ENCODE results near the gene EOLA1. TPM values are rescaled to one million over a fixed set of nuclear protein-coding genes. Genes with fewer than 3 reads are reported as not detected.
"Not testable (repeated sequence)": the region's sequence is repeated elsewhere in the genome, so short reads cannot be mapped to it uniquely, and the experiment has no call there.

EOLA1 gene
- total RNA-seq, 1 experiment from 2014 or later, result 9.0 TPM

- Histone ChIP-seq H3K27me3 (ENCODE audit: insufficient read depth, low read length) (no peaks in the 10 kb centered on the region), H2AFZ (ENCODE audit: low read depth, low read length, poor library complexity, severe bottlenecking) (no peak overlapping the region), H3K4me3 (replicated peaks in 1 of 2; ENCODE audit: low read depth in 1 of 2, low read length in 2 of 2) (no peak overlapping the region), H3K9me3 (ENCODE audit: control insufficient read depth in 1 of 2, insufficient read depth in 1 of 2, low read depth in 1 of 2, low read length in 2 of 2) (no peaks in the 10 kb centered on the region), H3K4me1 (ENCODE audit: control insufficient read depth in 1 of 2, insufficient read depth in 2 of 2, low read length in 2 of 2) (peaks cover 7 to 26% of the 10 kb centered on the region in 2 experiments), H3K9me2 (ENCODE audit: insufficient read depth) (no peaks in the 10 kb centered on the region), H3K27ac (ENCODE audit: low read depth, low read length) (no peak overlapping the region), H3K36me3 (ENCODE audit: control insufficient read depth in 1 of 2, insufficient read depth in 2 of 2, low read length in 2 of 2) (0 out of 4 replicates have a peak, but pooled peaks cover 1 to 2% of the 10 kb centered on the region in 2 experiments), H3K79me2 (ENCODE audit: insufficient read depth, low read length) (peaks cover 4% of the 10 kb centered on the region; the same call in 1 of the 2 replicates), H4K20me1 (ENCODE audit: insufficient read depth) (no peaks in the 10 kb centered on the region), H3K4me2 (ENCODE audit: low read length) (no peak overlapping the region), H3K9ac (ENCODE audit: low read length) (no peak overlapping the region)
- ChIA-PET POLR2A (no interaction called here), CTCF (no interaction called here), RAD21 (ENCODE audit: low non-redundant PET in 1 of 2, low total read pairs in 2 of 2, uncharacterized antibody in 2 of 2, unreplicated experiment in 2 of 2) (no interaction called here)
- TF ChIP-seq CBX3 (IDR thresholded peaks at IDR 0.05; ENCODE audit: low read depth), result no peak
- TF ChIP-seq, protein P1, sequence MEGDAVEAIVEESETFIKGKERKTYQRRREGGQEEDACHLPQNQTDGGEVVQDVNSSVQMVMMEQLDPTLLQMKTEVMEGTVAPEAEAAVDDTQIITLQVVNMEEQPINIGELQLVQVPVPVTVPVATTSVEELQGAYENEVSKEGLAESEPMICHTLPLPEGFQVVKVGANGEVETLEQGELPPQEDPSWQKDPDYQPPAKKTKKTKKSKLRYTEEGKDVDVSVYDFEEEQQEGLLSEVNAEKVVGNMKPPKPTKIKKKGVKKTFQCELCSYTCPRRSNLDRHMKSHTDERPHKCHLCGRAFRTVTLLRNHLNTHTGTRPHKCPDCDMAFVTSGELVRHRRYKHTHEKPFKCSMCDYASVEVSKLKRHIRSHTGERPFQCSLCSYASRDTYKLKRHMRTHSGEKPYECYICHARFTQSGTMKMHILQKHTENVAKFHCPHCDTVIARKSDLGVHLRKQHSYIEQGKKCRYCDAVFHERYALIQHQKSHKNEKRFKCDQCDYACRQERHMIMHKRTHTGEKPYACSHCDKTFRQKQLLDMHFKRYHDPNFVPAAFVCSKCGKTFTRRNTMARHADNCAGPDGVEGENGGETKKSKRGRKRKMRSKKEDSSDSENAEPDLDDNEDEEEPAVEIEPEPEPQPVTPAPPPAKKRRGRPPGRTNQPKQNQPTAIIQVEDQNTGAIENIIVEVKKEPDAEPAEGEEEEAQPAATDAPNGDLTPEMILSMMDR (IDR thresholded peaks at IDR 0.05 in 2 of 3, conservative IDR thresholded peaks at IDR 0.05 in 1 of 3; ENCODE audit: borderline replicate concordance in 1 of 3, insufficient read depth in 1 of 3, low read depth in 2 of 3, low read length in 2 of 3), result no peak
- no peak for TF ChIP-seq RAD21 (IDR thresholded peaks at IDR 0.05; ENCODE audit: low read depth)
- TF ChIP-seq ELF1 (IDR thresholded peaks at IDR 0.05; ENCODE audit: borderline replicate concordance, low read depth), result no peak
- TF ChIP-seq ATF3 (IDR thresholded peaks at IDR 0.05), result no peak
- TF ChIP-seq, protein P2, sequence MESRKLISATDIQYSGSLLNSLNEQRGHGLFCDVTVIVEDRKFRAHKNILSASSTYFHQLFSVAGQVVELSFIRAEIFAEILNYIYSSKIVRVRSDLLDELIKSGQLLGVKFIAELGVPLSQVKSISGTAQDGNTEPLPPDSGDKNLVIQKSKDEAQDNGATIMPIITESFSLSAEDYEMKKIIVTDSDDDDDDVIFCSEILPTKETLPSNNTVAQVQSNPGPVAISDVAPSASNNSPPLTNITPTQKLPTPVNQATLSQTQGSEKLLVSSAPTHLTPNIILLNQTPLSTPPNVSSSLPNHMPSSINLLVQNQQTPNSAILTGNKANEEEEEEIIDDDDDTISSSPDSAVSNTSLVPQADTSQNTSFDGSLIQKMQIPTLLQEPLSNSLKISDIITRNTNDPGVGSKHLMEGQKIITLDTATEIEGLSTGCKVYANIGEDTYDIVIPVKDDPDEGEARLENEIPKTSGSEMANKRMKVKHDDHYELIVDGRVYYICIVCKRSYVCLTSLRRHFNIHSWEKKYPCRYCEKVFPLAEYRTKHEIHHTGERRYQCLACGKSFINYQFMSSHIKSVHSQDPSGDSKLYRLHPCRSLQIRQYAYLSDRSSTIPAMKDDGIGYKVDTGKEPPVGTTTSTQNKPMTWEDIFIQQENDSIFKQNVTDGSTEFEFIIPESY (IDR thresholded peaks at IDR 0.05; ENCODE audit: extremely low read depth, insufficient replicate concordance, low read length), result no peak
- no peak for TF ChIP-seq EGR1 (IDR thresholded peaks at IDR 0.05; ENCODE audit: low read depth)
- TF ChIP-seq EZH2 (IDR thresholded peaks at IDR 0.05), result no peak
- no peak for TF ChIP-seq EZH2phosphoT487 (IDR thresholded peaks at IDR 0.05; ENCODE audit: borderline replicate concordance)
- no peak for TF ChIP-seq SIN3A (IDR thresholded peaks at IDR 0.05; ENCODE audit: low read depth)
- TF ChIP-seq POLR2AphosphoS5 (IDR thresholded peaks at IDR 0.05; ENCODE audit: low read depth, low read length), result no peak
- no peak for TF ChIP-seq YY1 (IDR thresholded peaks at IDR 0.05; ENCODE audit: extremely low read depth, insufficient replicate concordance, low read depth, low read length)
- no peak for TF ChIP-seq SRF (IDR thresholded peaks at IDR 0.05; ENCODE audit: low read depth)
- TF ChIP-seq FOSL1 (IDR thresholded peaks at IDR 0.05; ENCODE audit: low read depth), result no peak
- TF ChIP-seq CEBPB (IDR thresholded peaks at IDR 0.05; ENCODE audit: low read depth), result no peak
- no peak for TF ChIP-seq POLR2A (IDR thresholded peaks at IDR 0.05; ENCODE audit: borderline replicate concordance, extremely low read depth, insufficient read depth, insufficient read length)
- TF ChIP-seq TCF7L2 (IDR thresholded peaks at IDR 0.05; ENCODE audit: borderline replicate concordance, extremely low read depth, insufficient read depth, insufficient read length), result no peak
- DNase-seq (ENCODE audit: low read depth, low spot score) (no peak), ATAC-seq (no peak)
- intact Hi-C loops (cut with micrococcal nuclease), result no loop called here
- no TSS peak for BruUV-seq (replicated peaks)
Observed at GRCh38 chrX:149499766-149500165, 41.0 kb upstream of the EOLA1 start.

DNA sequence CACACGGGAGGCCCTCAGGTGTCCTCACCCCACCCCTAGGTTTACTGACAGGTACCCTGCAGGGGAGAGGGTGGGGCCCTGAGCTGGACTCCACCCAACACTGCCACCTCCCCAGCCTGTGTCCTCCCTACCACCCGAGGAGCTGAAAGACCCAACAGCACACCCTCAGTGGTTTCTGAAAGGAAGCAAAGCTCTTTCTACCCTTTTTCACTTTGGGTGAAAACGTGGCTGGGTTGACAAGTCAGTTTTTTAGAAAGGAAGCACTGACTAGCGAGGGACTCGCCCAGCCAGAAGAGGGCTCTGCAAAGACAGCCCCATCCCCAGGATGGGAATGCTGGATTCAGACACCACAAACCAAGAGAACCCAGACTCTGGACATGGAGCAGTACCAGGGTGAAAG, 37.9 kb upstream of the EOLA1 start:
- H4K20me1 ChIP-seq (ENCODE audit: insufficient read depth); intact Hi-C loops (cut with micrococcal nuclease); H3K4me2 ChIP-seq (ENCODE audit: low read length); H2AFZ ChIP-seq (ENCODE audit: low read depth, low read length, poor library complexity, severe bottlenecking); H3K9me3 ChIP-seq (ENCODE audit: control insufficient read depth in 1 of 2, insufficient read depth in 1 of 2, low read depth in 1 of 2, low read length in 2 of 2); RAD21 ChIA-PET (ENCODE audit: low non-redundant PET in 1 of 2, low total read pairs in 2 of 2, uncharacterized antibody in 2 of 2, unreplicated experiment in 2 of 2); H3K4me3 ChIP-seq (replicated peaks in 1 of 2; ENCODE audit: low read depth in 1 of 2, low read length in 2 of 2); H3K27ac ChIP-seq (ENCODE audit: low read depth, low read length); ATAC-seq; H3K36me3 ChIP-seq (ENCODE audit: control insufficient read depth in 1 of 2, insufficient read depth in 2 of 2, low read length in 2 of 2); H3K9ac ChIP-seq (ENCODE audit: low read length); H3K27me3 ChIP-seq (ENCODE audit: insufficient read depth, low read length); H3K9me2 ChIP-seq (ENCODE audit: insufficient read depth); CTCF ChIA-PET; BruUV-seq (replicated peaks); H3K79me2 ChIP-seq (ENCODE audit: insufficient read depth, low read length); DNase-seq (ENCODE audit: low read depth, low spot score); POLR2A ChIA-PET: not testable (repeated sequence)
- peaks cover 0 to 15% of the 10 kb centered on the region in 2 experiments; a peak in 3 of 4 replicates for H3K4me1 ChIP-seq (ENCODE audit: control insufficient read depth in 1 of 2, insufficient read depth in 2 of 2, low read length in 2 of 2)
